Heart right ventricle (tissue), 16 donors: ENCODE measurements around the gene TGFB1I1. TPM values are rescaled to one million over a fixed set of nuclear protein-coding genes. Genes with fewer than 3 reads are reported as not detected.

ENCODE experiments used
- ATAC-seq, 8 donors: fragments of 200-7000 bp; cut with Tn5 transposase; one replicate each; pipeline ENCODE4 v1.9.1; 2020; ENCODE audit warnings: mild to moderate bottlenecking in 8 of 8, moderate library complexity in 8 of 8, moderate number of reproducible peaks in 1 of 8
- DNase-seq, 2 donors: peaks; one replicate each; pipeline ENCODE4 v3.0.0-alpha.2; 2020
- H3K27ac ChIP-seq, 10 donors: fragments of 200-600 bp; sonication (generic) in 2 of 10; one replicate each; pipeline versions ENCODE4 v1.5.0 to v1.8.0; 2020 to 2022; ENCODE audit warnings: mild to moderate bottlenecking in 3 of 10
- H3K27me3 ChIP-seq, 7 donors: fragments of 200-600 bp; one replicate each; pipeline ENCODE4 v1.8.0; 2021 to 2022; ENCODE audit warnings: mild to moderate bottlenecking in 2 of 7
- H3K36me3 ChIP-seq, 9 donors: fragments of 200-600 bp; sonication (generic) in 1 of 9; one replicate each; pipeline versions ENCODE4 v1.5.0 to v1.8.0; 2020 to 2022; ENCODE audit warnings: mild to moderate bottlenecking in 2 of 9
- H3K4me1 ChIP-seq, 9 donors: fragments of 200-600 bp; sonication (generic) in 1 of 9; one replicate each; pipeline versions ENCODE4 v1.5.0 to v1.8.0; 2020 to 2022; ENCODE audit warnings: mild to moderate bottlenecking in 4 of 9
- H3K4me3 ChIP-seq, 10 donors: fragments of 200-600 bp; sonication (generic) in 2 of 10; one replicate each; pipeline versions ENCODE4 v1.5.0 to v1.8.0; 2020 to 2022; ENCODE audit warnings: mild to moderate bottlenecking in 7 of 10, moderate library complexity in 2 of 10
- H3K9me3 ChIP-seq, 11 donors: fragments of 200-600 bp in 10 of 11; sonication (generic) in 2 of 11; one replicate each; pipeline versions ENCODE4 v1.5.0 to v1.8.0; 2013 to 2022; ENCODE audit warnings: mild to moderate bottlenecking in 2 of 11, control low read depth in 1 of 11, moderate library complexity in 1 of 11
- WGBS, 2 donors: extraction: QIAGEN DNeasy Blood & Tissue Kit; methylation state at CpG; one replicate each; pipeline ENCODE4 v1.1.7; 2013; ENCODE audit warnings: inconsistent platforms in 1 of 2; 5-methylcytosine and 5-hydroxymethylcytosine counted together
- intact Hi-C, 10 donors: fragments of 100-400 bp; cut with DNase I; formaldehyde crosslinking; loops; one replicate each; pipeline versions ENCODE4 v1.11.1 to v1.14.2; 2022
- polyA plus RNA-seq, 2 donors: library from polyadenylated mRNA; stranded (reverse); fragments of 200-250 nt; gene quantifications; one replicate each; pipeline ENCODE4 v1.2.3, GENCODE V29; 2013
- total RNA-seq, 10 donors: library from RNA; stranded (reverse); fragmentation: NEBNext Ultra II Directional in 3 of 10; extraction: Animal tissue kit (Norgen Biotek cat#: 25700) in 3 of 10; gene quantifications; one replicate each; pipeline versions ENCODE4 v1.2.1 to v1.2.4, GENCODE V29; 2021 to 2023
- TF ChIP-seq, protein P1 (sequence below), 9 donors: fragments of 200-600 bp; sonication (generic) in 2 of 9; IDR thresholded peaks; one replicate each; pipeline versions ENCODE4 v1.5.0 to v1.8.0; 2021 to 2022; ENCODE audit warnings: antibody characterized with exemption in 9 of 9, mild to moderate bottlenecking in 5 of 9, moderate library complexity in 1 of 9
- donor health status: Arrhythmogenic right ventricular cardiomyopathy.
- donor health status: ischemic (EF 13 %, LVEDD 7.1; RV severe dilation, severe dysfunction).
- donor health status: healthy with polysubstance abuse.
- donor health status: DM: no; HTN: yes; CAD: no.
- donor health status: DM: no; HTN: no; CAD: no.
- donor health status: ischemic (EF 25% LVEDD 6.9; RV normal size, moderate dysfunction).
- donor health status: ischemic (EF 25% LVEDD 5.7; RV mildly dilated, moderate dysfunction).
- donor health status: healthy.
- donor health status: DM: yes; HTN: yes; CAD: no.
- donor health status: Ischemic cardiomyopathy.
- donor health status: ischemic (EF 35%, LVEDD 5.7; RV mildly dilated, moderate dysfunction).
- donor health status: nonischemic (EF 11% LVEDD 7.7; RV severe dilation, severe dysfunction).
- donor health status: DM: yes; HTN: yes; CAD: no.
- donor health status: PGD.
- donor health status: ischemic (EF 29% LVEDD 5.4; RV normal size, mild dysfunction).
- donor health status: nonischemic (EF 23%, LVEDD 6.1; RV moderate dilation, normal function).

Gene TGFB1I1
- total and polyA plus RNA-seq, 12 donors: 11.3 to 43.0 (median 18.1) TPM

DNA sequence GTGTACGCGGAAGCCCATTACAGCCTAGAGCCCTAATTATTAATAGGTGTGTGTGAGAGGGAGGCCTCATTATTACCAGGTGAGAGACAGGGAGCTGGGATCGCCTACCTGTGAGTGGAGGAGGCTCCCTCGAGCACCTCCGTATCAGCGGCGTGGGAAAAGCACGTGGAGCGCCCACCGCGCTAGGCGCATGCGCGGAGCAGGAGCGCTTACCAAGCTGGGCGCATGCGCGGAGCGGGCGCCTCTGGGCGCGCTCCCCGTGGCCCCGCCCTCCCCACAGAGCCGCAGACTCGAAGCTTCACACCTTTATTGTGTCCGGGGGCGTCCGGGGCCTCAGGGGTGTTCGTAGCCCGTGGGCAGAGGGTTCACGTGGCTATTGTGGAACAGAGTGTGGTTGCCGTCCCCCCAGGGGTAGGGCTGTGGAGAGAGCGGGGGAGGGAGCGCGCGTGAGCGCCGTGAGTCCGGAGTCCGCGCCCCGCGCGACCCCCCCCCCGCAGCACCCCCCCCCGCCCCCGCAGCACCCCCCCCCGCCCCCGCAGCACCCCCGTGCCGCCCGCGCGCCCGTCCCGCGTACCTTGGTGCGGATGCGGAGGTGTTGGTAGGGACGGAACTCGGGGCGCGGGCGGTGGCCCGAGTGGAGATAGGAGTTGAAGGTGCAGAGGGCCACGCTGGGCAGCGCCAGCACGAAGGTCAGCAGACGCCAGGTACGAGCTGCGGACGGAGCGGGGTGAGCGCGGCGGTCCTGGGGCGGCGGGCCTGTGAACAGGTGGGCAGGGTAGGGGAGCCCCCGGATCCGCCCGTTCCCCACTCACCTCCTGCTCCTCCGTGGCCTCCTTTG, 44.3 kb upstream of the TGFB1I1 start:
- TF ChIP-seq, protein P1, sequence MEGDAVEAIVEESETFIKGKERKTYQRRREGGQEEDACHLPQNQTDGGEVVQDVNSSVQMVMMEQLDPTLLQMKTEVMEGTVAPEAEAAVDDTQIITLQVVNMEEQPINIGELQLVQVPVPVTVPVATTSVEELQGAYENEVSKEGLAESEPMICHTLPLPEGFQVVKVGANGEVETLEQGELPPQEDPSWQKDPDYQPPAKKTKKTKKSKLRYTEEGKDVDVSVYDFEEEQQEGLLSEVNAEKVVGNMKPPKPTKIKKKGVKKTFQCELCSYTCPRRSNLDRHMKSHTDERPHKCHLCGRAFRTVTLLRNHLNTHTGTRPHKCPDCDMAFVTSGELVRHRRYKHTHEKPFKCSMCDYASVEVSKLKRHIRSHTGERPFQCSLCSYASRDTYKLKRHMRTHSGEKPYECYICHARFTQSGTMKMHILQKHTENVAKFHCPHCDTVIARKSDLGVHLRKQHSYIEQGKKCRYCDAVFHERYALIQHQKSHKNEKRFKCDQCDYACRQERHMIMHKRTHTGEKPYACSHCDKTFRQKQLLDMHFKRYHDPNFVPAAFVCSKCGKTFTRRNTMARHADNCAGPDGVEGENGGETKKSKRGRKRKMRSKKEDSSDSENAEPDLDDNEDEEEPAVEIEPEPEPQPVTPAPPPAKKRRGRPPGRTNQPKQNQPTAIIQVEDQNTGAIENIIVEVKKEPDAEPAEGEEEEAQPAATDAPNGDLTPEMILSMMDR (IDR thresholded peaks at IDR 0.05): no peak
- whole genome bisulfite sequencing, 2 donors: 10 to 13% methylated on average over 60 to 67 of the region's 83 CpGs
- intact Hi-C loops: no loop called here

DNA sequence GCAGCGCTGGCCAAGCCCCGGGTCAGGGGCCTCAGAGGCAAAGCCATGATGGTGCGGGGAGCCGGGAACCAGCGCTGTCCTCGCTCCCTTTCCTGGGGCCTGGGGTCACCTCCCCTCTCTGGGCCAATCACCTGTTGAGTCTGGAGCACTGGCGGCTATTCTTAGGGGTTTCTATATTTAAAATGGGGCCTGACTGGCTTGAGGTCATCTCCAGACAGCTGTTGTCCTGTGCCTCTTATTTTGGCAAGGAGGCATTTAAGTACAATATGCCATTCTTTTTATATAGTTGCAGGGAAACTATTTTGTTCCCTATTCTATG, 43.7 kb upstream of the TGFB1I1 start, which contains the start of gene COX6A2:
Gene COX6A2 (minus strand): TSS at position 82 of the 319 bp plus-strand sequence. CDS start 35 bp downstream, at position 47.
- Histone ChIP-seq H3K27ac (peak within 1 kb of the TSS; percentile 86 to 99 (median 95)), H3K27me3 (peaks cover 0 to 4% (median 0%) of the 10 kb centered on the region in 7 donors), H3K4me1 (peaks cover 0 to 71% (median 16%) of the 10 kb centered on the region in 9 donors), H3K4me3 (peak within 1 kb of the TSS; percentile 21 to 60 (median 55)), H3K36me3 (peaks cover 0 to 10% (median 0%) of the 10 kb centered on the region in 9 donors), H3K9me3 (no peaks in the 10 kb centered on the region)
- intact Hi-C loops: no loop called here
- TF ChIP-seq, protein P1 (IDR thresholded peaks at IDR 0.05): no peak
- 24 to 29% methylated on average over 7 of the region's 7 CpGs for WGBS, 2 donors
- DNase-seq: peak; percentile 65 to 69
- ATAC-seq: peak; percentile 68 to 92 (median 84)

More for the DNA sequence above, 44.3 kb upstream of the TGFB1I1 start:
- no peaks in the 10 kb centered on the region for H3K9me3 ChIP-seq
- H3K27ac ChIP-seq: peak overlapping the region; percentile 86 to 99 (median 95)
- peak overlapping the region; percentile 21 to 60 (median 55) for H3K4me3 ChIP-seq
- ATAC-seq (peak in 7 of 8 donors; percentile 26 to 50 (median 30)), DNase-seq (peak; percentile 45 to 79)
- H3K27me3 ChIP-seq: peaks cover 0 to 4% (median 0%) of the 10 kb centered on the region in 7 donors
- H3K36me3 ChIP-seq: peaks cover 0 to 10% (median 0%) of the 10 kb centered on the region in 9 donors
- H3K4me1 ChIP-seq: peaks cover 0 to 71% (median 16%) of the 10 kb centered on the region in 9 donors

DNA sequence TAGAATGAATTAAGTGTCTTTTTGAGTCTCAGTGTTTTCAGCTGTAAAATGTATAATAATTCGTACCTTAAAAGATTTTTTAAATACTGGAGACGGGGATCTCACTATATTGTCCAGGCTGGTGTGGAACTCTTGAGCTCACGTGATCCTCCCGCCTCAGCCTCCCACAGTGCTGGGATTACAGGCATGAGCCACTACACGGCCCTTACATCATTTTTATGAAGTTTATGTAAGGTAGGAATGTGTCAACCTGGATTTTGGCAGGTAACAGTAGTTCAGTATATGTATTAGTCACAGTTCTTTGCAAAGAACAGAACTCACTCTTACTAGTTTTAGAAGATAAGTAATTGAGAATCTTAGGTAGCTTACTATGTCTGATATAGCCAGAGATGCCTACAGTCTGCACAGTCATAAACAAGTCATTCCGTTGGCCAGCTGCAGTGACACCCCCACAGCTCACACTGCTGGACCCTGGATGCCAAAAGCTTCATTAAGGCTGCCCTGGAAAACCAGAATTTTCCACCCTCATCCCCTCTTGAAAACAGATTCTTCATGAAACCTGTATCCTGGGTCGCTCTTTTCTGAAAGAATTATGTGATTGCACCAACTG, 43.2 kb upstream of the TGFB1I1 start:
- no peak for DNase-seq
- Histone ChIP-seq H3K36me3 (peaks cover 0 to 10% (median 0%) of the 10 kb centered on the region in 9 donors), H3K27me3 (peaks cover 0 to 4% (median 0%) of the 10 kb centered on the region in 7 donors), H3K4me3 (peak overlapping the region in 3 of 10 donors; percentile 57 to 60 (median 59)), H3K9me3 (no peaks in the 10 kb centered on the region), H3K4me1 (peaks cover 0 to 67% (median 16%) of the 10 kb centered on the region in 9 donors), H3K27ac (peak overlapping the region; percentile 86 to 99 (median 95))
- WGBS, 2 donors: 43 to 55% methylated on average over 7 of the region's 7 CpGs
- intact Hi-C loops: no loop called here
- TF ChIP-seq, protein P1 (IDR thresholded peaks at IDR 0.05): no peak
- peak in 3 of 8 donors; percentile 31 to 61 (median 33) for ATAC-seq

DNA sequence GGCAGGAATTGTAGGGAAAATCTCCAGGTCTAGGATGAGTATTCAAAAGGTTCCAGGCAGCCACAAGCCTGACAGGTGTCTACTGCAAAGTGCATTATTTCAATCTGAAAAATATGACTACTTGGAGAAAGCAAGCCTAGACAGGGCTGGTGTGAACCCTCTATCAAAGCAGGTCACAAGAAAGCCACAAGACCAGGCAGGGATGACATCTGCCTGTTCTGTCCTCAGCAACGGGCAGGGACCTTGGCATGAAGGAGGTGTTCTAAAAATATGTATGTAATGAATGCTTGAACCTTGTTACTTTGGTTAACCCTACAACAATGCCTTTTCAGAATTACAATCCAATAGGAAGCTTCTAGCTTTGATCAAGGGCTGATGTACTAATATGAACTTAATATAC, 42.6 kb upstream of the TGFB1I1 start:
- intact Hi-C loops: no loop called here
- TF ChIP-seq, protein P1 (IDR thresholded peaks at IDR 0.05): no peak
- DNase-seq (peak in 1 of 2 donors; percentile 42), ATAC-seq (peak; percentile 42 to 83 (median 68))
- H3K9me3 ChIP-seq: no peaks in the 10 kb centered on the region
- no peak overlapping the region for H3K4me3 ChIP-seq
- peaks cover 0 to 4% (median 0%) of the 10 kb centered on the region in 7 donors for H3K27me3 ChIP-seq
- WGBS, 2 donors: 4 to 21% methylated on average over 1 of the region's 1 CpG
- peaks cover 0 to 10% (median 0%) of the 10 kb centered on the region in 9 donors for H3K36me3 ChIP-seq
- H3K27ac ChIP-seq: peak overlapping the region; percentile 86 to 99 (median 95)
- H3K4me1 ChIP-seq: peaks cover 0 to 67% (median 16%) of the 10 kb centered on the region in 9 donors
